Measurements from ENCODE around the gene GLUL.

DNA sequence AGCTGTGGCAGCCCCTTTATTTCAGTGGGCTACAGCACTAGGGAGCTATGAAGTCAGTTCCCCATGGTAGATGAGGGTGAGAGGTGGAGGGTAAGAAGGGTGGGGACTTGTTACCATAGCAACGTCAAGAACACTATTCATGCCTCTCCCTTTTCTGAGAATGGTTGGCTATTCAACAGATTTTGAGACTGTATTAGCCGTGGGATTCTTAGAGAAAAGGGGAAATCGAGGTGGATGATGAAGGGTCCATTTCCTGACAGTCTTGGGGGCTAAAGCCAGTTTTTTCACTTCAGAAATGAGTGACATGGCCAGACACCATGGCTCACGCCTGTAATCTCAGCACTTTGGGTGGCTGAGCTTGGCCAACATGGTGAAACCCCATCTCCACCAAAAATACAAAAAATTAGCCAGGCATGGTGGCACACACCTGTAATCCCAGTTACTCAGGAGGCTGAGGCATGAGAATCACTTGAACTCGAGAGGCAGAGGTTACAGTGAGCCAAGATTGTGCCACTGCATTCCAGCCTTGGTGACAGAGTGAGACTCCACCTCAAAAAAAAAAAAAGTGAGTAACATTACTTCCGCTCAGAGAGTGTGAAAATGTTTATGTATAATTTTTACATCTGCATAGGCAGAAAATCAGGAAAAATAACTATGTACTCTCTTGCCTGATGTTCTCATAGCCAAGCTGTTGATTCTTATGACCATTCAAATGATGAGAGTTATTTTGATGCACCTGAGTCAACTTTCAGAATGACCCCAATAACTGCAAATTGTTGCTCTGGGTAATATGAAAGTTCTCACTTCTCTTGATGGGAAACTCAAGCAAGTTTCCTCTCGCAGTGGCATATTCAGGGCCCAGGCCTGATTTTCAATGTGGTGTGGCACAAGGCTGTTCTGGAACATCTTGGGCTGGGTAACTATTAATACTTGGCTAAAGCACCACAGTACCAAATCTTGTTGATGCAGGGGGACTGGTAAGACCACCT, 35.1 kb upstream of the GLUL start:
- TF ChIP-seq, protein P1, sequence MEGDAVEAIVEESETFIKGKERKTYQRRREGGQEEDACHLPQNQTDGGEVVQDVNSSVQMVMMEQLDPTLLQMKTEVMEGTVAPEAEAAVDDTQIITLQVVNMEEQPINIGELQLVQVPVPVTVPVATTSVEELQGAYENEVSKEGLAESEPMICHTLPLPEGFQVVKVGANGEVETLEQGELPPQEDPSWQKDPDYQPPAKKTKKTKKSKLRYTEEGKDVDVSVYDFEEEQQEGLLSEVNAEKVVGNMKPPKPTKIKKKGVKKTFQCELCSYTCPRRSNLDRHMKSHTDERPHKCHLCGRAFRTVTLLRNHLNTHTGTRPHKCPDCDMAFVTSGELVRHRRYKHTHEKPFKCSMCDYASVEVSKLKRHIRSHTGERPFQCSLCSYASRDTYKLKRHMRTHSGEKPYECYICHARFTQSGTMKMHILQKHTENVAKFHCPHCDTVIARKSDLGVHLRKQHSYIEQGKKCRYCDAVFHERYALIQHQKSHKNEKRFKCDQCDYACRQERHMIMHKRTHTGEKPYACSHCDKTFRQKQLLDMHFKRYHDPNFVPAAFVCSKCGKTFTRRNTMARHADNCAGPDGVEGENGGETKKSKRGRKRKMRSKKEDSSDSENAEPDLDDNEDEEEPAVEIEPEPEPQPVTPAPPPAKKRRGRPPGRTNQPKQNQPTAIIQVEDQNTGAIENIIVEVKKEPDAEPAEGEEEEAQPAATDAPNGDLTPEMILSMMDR (IDR thresholded peaks at IDR 0.05; ENCODE audit: low read length) = no peak
- no peak for TF ChIP-seq EZH2 (IDR thresholded peaks at IDR 0.05; ENCODE audit: borderline replicate concordance, low read length)

Data from OCI-LY1 (cell line).